Fibroblast of lung (primary cell): Measurements from ENCODE around the gene PGPEP1. TPM values are rescaled to one million over a fixed set of nuclear protein-coding genes. Genes with fewer than 3 reads are reported as not detected.

Experiments used
- DNase-seq, 2 donors: peaks; one replicate each; pipeline versions ENCODE4 v3.0.0 to v3.0.0-alpha.2; 2010; ENCODE audit warnings: low read depth in 2 of 2
- H2AFZ ChIP-seq: 2 replicates; pipeline ENCODE4 v1.5.1; 2012; ENCODE audit warnings: low read length, control low read depth, inconsistent platforms
- H3K27ac ChIP-seq: 2 replicates; pipeline ENCODE4 v1.5.1; 2011; ENCODE audit warnings: low read length, control low read depth; ENCODE audit not compliant: insufficient read depth
- H3K27me3 ChIP-seq: 2 replicates; pipeline ENCODE4 v1.5.1; 2011; ENCODE audit warnings: mild to moderate bottlenecking, low read length; ENCODE audit not compliant: control insufficient read depth, insufficient read depth
- H3K36me3 ChIP-seq: 2 replicates; pipeline ENCODE4 v1.5.1; 2011; ENCODE audit warnings: low read length; ENCODE audit not compliant: control insufficient read depth, insufficient read depth
- H3K4me1 ChIP-seq: 2 replicates; pipeline ENCODE4 v1.5.1; 2011; ENCODE audit warnings: low read length; ENCODE audit not compliant: control insufficient read depth, insufficient read depth; ENCODE audit errors: extremely low read depth
- H3K4me2 ChIP-seq: 2 replicates; pipeline ENCODE4 v1.5.1; 2011; ENCODE audit warnings: low read length, control low read depth; ENCODE audit not compliant: insufficient read depth; ENCODE audit errors: extremely low read depth
- H3K4me3 ChIP-seq, 4 experiments: fragments of 200-600 bp in 1 of 4; sonication (generic) in 1 of 4; replicated peaks in 1 of 4; 2 replicates each; pipeline ENCODE4 v1.5.1; 2011 to 2016; ENCODE audit warnings: low read length in 4 of 4, low read depth in 3 of 4, mild to moderate bottlenecking in 3 of 4, control low read depth in 2 of 4, inconsistent platforms in 1 of 4, mixed read lengths in 1 of 4; ENCODE audit not compliant: insufficient read depth in 1 of 4; ENCODE audit errors: control extremely low read depth in 1 of 4
- H3K79me2 ChIP-seq: 2 replicates; pipeline ENCODE4 v1.5.1; 2012; ENCODE audit warnings: mild to moderate bottlenecking, low read length, inconsistent platforms; ENCODE audit not compliant: control insufficient read depth, insufficient read depth
- H3K9ac ChIP-seq: 2 replicates; pipeline ENCODE4 v1.5.1; 2011; ENCODE audit warnings: mild to moderate bottlenecking, low read length, control low read depth; ENCODE audit not compliant: insufficient read depth
- H3K9me3 ChIP-seq: 2 replicates; pipeline ENCODE4 v1.5.1; 2012; ENCODE audit warnings: low read depth, low read length; ENCODE audit not compliant: control insufficient read depth, insufficient read depth
- H4K20me1 ChIP-seq: 2 replicates; pipeline ENCODE4 v1.5.1; 2011; ENCODE audit warnings: low read length; ENCODE audit not compliant: control insufficient read depth, insufficient read depth; ENCODE audit errors: extremely low read depth
- EZH2 ChIP-seq: IDR thresholded peaks from 2 replicates; pipeline ENCODE4 v1.5.1; 2012; ENCODE audit warnings: low read length, control low read depth, mild to moderate bottlenecking; ENCODE audit errors: missing control alignments
- polyA plus RNA-seq, 2 donors: library from polyadenylated mRNA; depleted of rRNA in 1 of 2; stranded (reverse) in 1 of 2; unstranded in 1 of 2; fragments of >200 nt; gene quantifications; 2 replicates each; pipeline ENCODE4 v1.2.1, GENCODE V29; 2011 to 2012; ENCODE audit warnings: missing spikeins in 1 of 2
- total RNA-seq: library from RNA; depleted of rRNA; stranded (reverse); fragments of >200 nt; gene quantifications from 2 replicates; pipeline ENCODE4 v1.2.1, GENCODE V29; 2014
- TF ChIP-seq, protein P1 (sequence below), 2 donors: IDR thresholded peaks in 1 of 2; conservative IDR thresholded peaks in 1 of 2; 1 replicate in 1 of 2; 2 replicates in 1 of 2; pipeline ENCODE4 v1.5.1; 2011 to 2012; ENCODE audit warnings: low read length in 2 of 2, control low read depth in 1 of 2, inconsistent platforms in 1 of 2, low read depth in 1 of 2, mild to moderate bottlenecking in 1 of 2

PGPEP1 gene
- total and polyA plus RNA-seq, 2 donors (not counting 1 experiment from before 2014, with no cell fraction given), result 17.0 to 78.8 TPM

DNA sequence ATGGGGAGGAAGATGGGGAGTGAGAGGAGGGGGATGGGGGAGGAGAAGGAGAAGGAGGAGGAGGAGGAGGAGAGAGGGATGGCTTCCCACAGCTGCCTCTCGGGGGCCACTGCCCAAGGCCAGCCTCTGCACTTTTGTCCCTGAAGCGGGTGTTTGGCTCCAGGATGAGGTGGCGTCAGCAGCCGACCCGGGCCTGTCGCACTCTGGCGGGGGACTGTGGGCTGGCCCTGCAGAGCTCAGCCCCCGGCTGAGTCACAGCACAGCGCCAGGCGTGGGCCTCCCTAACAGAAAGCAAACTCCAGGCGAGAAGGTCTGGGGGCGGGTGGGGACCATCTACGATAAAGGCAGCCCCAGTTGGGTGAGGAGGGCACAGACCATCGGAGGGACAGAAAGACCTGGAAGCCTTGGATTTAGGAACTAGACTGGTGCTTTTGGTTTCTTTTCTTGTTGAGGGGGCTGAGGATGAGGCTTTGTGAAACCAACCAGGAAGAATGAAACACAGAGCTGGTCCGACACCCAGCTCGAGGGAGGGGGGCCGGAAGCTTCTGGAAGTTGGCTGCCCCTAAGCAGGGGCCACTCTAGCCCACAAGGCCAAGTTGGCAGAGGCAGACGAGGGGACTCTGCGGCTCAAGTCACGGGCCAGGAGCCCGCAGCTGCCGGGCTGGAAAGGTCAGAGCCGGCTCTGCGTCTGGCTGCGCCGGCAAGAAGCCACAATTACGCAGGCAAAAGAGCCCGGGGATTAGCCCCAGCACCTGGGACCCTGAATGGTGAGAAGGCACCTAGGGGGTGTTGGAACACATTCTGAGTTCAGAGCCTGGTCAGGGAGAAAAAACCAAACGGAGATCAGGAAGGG, 35.7 kb upstream of the PGPEP1 start:
- Histone ChIP-seq H3K9ac (peak overlapping the region; percentile 92), H3K4me2 (peak overlapping the region; percentile 99), H3K4me3 (peak overlapping the region; percentile 27 to 52 (median 43)), H3K4me1 (peaks cover 30% of the 10 kb centered on the region), H3K9me3 (no peaks in the 10 kb centered on the region), H3K36me3 (peaks cover 4% of the 10 kb centered on the region), H3K79me2 (no peaks in the 10 kb centered on the region), H4K20me1 (no peaks in the 10 kb centered on the region), H2AFZ (peak overlapping the region; percentile 23), H3K27ac (peak overlapping the region; percentile 100), H3K27me3 (no peaks in the 10 kb centered on the region)
- DNase-seq, result peak; percentile 80 to 88
- TF ChIP-seq EZH2, result no peak
- TF ChIP-seq, protein P1, sequence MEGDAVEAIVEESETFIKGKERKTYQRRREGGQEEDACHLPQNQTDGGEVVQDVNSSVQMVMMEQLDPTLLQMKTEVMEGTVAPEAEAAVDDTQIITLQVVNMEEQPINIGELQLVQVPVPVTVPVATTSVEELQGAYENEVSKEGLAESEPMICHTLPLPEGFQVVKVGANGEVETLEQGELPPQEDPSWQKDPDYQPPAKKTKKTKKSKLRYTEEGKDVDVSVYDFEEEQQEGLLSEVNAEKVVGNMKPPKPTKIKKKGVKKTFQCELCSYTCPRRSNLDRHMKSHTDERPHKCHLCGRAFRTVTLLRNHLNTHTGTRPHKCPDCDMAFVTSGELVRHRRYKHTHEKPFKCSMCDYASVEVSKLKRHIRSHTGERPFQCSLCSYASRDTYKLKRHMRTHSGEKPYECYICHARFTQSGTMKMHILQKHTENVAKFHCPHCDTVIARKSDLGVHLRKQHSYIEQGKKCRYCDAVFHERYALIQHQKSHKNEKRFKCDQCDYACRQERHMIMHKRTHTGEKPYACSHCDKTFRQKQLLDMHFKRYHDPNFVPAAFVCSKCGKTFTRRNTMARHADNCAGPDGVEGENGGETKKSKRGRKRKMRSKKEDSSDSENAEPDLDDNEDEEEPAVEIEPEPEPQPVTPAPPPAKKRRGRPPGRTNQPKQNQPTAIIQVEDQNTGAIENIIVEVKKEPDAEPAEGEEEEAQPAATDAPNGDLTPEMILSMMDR (conservative IDR thresholded peaks at IDR 0.05 in 1 of 2, IDR thresholded peaks at IDR 0.05 in 1 of 2; ENCODE audit: low read depth in 1 of 2, low read length in 2 of 2), result no peak

DNA sequence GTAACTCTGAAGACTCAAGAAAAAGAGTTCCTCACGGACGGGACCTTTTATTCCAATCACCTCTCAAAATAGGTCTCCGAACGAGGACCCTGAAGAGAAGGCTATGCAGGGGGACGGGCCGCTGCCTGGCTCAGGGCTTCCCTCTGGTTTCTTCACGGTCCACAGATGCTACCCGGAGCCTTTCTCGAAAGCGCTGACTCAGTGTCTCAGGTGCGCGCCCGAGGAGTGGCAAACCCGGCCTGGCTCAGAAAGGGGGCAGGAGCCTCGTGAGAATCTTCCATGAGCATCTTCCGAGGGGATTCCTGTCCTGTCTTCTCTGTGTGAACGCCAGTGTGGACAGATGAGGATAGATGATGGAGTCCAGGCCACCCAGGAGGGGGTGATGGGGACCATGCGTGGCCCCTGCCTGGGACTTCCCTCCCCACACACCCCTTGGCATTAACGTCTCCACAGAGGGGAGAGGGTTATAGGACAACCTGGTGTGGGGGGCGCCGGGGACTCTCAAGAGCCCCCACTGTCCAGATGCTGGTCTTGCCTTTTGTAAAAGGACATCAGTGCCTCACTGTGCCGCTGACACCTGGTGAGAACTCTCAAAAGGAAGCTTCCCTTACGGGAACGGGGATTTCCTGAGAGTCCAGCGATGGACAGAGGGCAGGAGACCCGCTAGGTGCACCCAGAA, 34.0 kb upstream of the PGPEP1 start:
- H3K27ac ChIP-seq, result peak overlapping the region; percentile 52
- TF ChIP-seq, protein P1 (conservative IDR thresholded peaks at IDR 0.05 in 1 of 2, IDR thresholded peaks at IDR 0.05 in 1 of 2; ENCODE audit: low read depth in 1 of 2, low read length in 2 of 2), result no peak
- no peak for TF ChIP-seq EZH2

DNA sequence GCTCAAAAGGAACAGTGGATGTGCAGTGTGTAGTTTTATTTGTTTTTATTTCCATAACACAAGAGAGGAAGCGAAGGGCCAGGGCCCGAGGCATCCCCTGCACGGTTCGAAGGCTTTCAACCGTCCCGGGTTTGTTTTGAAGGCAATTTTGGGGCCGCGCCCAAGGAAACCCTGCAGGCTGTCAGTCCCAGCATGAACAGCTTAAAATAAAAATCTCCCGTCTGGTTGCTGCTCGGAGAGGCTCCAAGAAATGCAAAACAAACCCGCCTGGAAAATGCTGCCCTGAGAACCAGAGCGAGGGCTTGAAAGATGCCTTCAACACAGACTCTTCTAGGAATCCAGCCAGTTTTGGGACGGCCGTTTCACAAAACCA, 33.5 kb upstream of the PGPEP1 start:
- peak in 1 of 2 donors; percentile 51 for DNase-seq
- Histone ChIP-seq H4K20me1 (no peaks in the 10 kb centered on the region), H3K36me3 (peaks cover 6% of the 10 kb centered on the region), H2AFZ (no peak overlapping the region), H3K9me3 (no peaks in the 10 kb centered on the region), H3K4me1 (peaks cover 25% of the 10 kb centered on the region), H3K4me2 (peak overlapping the region; percentile 68), H3K9ac (no peak overlapping the region), H3K4me3 (no peak overlapping the region), H3K79me2 (no peaks in the 10 kb centered on the region), H3K27me3 (no peaks in the 10 kb centered on the region), H3K27ac (peak overlapping the region; percentile 52)
- TF ChIP-seq, protein P1 (conservative IDR thresholded peaks at IDR 0.05 in 1 of 2, IDR thresholded peaks at IDR 0.05 in 1 of 2; ENCODE audit: low read depth in 1 of 2, low read length in 2 of 2), result no peak
- TF ChIP-seq EZH2, result no peak

More for the DNA sequence above, 34.0 kb upstream of the PGPEP1 start:
- H3K79me2 ChIP-seq, result no peaks in the 10 kb centered on the region
- peaks cover 4% of the 10 kb centered on the region for H3K36me3 ChIP-seq
- peaks cover 25% of the 10 kb centered on the region for H3K4me1 ChIP-seq
- no peaks in the 10 kb centered on the region for H3K27me3 ChIP-seq
- H4K20me1 ChIP-seq, result no peaks in the 10 kb centered on the region
- DNase-seq, result no peak
- H3K4me3 ChIP-seq, result no peak overlapping the region
- H2AFZ ChIP-seq, result no peak overlapping the region
- H3K4me2 ChIP-seq, result no peak overlapping the region
- no peaks in the 10 kb centered on the region for H3K9me3 ChIP-seq
- no peak overlapping the region for H3K9ac ChIP-seq
